Measurements from ENCODE around the gene MYO1A. TPM values are rescaled to one million over a fixed set of nuclear protein-coding genes. Genes with fewer than 3 reads are reported as not detected.

The MYO1A gene
- polyA plus RNA-seq, 1 donor from 2014 or later = not detected

- peaks cover 2% of the 10 kb centered on the region for H3K36me3 Mint-ChIP-seq
- H3K4me1 Mint-ChIP-seq = peaks cover 23 to 36% (median 34%) of the 10 kb centered on the region in 3 donors
These were observed 43.0 kb downstream of the MYO1A start for GRCh38 chr12:57006809-57007475.

DNA sequence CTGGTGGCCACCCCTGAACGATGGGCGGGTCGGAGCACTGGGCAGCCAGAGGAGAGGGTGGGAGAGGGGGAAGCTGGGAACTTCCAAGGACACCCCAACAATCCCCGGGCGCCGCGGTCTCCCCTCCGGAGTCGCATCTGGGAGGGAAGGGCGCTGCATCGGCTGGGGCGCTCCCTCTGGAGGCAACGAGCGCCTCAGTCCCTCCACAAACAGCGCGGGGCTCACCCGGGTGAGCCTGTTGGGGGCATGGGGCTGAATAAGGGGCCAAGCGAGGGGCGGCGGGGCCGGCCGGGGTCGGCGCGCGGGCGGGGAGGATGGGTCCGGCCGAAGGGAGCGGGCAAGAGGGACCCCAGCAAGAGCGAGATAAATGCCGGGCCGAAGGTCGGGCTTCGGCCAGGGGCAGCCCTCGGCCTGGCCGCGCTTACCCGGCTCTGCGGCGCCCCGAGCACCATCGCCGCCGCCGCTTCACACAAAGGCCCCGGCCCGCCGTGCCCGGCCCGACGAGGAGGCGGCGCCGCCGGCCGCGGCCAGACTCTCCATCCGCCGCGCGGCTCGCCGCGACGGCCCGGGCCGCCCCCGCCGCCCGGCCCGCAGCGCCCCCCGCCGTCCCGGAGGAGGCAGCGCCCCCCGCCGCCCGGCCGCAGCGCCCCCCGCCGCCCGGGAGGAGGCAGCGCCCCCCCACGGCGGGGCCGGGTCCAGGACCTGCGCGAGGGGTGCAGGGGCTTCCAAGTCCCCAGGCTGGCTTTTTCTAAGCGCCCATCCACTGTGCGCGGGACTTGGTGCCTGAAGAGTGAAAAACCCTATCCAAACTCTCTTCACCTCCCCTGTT, 43.7 kb downstream of the MYO1A start, which contains the start of gene ZBTB39:
Gene ZBTB39, minus strand, starts transcription at position 567 of the 829 bp plus-strand sequence. CDS start 1,629 bp downstream, outside the sequence.
- Mint-ChIP-seq H3K36me3 (peaks cover 2% of the 10 kb centered on the region), H3K4me3 (peak within 1 kb of the TSS; percentile 82 to 97 (median 94)), H3K27ac (peak within 1 kb of the TSS; percentile 73 to 93 (median 74)), H3K4me1 (peaks cover 18 to 36% (median 33%) of the 10 kb centered on the region in 3 donors), H3K9me3 (no peaks in the 10 kb centered on the region), H3K27me3 (no peaks in the 10 kb centered on the region)

More at GRCh38 chr12:57006809-57007475, 43.0 kb downstream of the MYO1A start:
- Mint-ChIP-seq H3K9me3 (no peaks in the 10 kb centered on the region), H3K27me3 (no peaks in the 10 kb centered on the region), H3K27ac (peak overlapping the region; percentile 53 to 84 (median 74)), H3K4me3 (peak overlapping the region; percentile 77 to 93 (median 87))

- H3K36me3 Mint-ChIP-seq = peaks cover 2% of the 10 kb centered on the region
These were observed 45.3 kb downstream of the MYO1A start for GRCh38 chr12:57004651-57005050.

DNA sequence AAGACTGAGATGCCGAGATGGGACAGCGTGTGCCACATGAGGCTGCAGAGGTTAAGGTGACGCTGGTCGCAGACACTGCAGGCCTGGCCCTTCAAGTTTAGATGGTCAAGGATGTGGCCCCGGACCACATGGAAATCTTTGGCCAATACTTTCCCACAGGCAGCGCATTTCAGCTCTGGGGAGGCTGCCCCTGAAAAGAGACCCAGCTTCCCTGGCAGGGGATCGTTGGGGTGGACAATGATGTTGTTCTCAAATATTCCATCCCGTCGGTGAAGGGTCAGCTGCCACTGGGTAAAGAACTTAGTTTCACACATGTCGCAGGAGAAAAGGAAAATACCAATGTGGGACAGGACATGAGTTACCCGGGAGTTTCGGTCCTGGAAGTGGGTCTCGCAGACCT, 46.5 kb downstream of the MYO1A start:
- H3K9me3 Mint-ChIP-seq = no peaks in the 10 kb centered on the region
- H3K4me3 Mint-ChIP-seq = peak overlapping the region in 2 of 4 donors; percentile 60 to 82
- H3K4me1 Mint-ChIP-seq = peaks cover 24 to 56% (median 43%) of the 10 kb centered on the region in 3 donors
- H3K27me3 Mint-ChIP-seq = no peaks in the 10 kb centered on the region
- peaks cover 4% of the 10 kb centered on the region for H3K36me3 Mint-ChIP-seq
- no peak overlapping the region for H3K27ac Mint-ChIP-seq

More at GRCh38 chr12:57004651-57005050, 45.3 kb downstream of the MYO1A start:
- peaks cover 19 to 47% (median 34%) of the 10 kb centered on the region in 3 donors for H3K4me1 Mint-ChIP-seq
- no peaks in the 10 kb centered on the region for H3K9me3 Mint-ChIP-seq
- peak overlapping the region in 3 of 4 donors; percentile 25 to 97 (median 82) for H3K4me3 Mint-ChIP-seq
- H3K27ac Mint-ChIP-seq = no peak overlapping the region
- no peaks in the 10 kb centered on the region for H3K27me3 Mint-ChIP-seq

- Mint-ChIP-seq H3K4me3 (peak overlapping the region in 2 of 4 donors; percentile 39 to 64), H3K36me3 (peaks cover 4% of the 10 kb centered on the region), H3K27me3 (no peaks in the 10 kb centered on the region), H3K27ac (peak overlapping the region in 2 of 3 donors; percentile 26 to 29), H3K9me3 (no peaks in the 10 kb centered on the region), H3K4me1 (peaks cover 22 to 45% (median 29%) of the 10 kb centered on the region in 3 donors)
These were observed 48.5 kb downstream of the MYO1A start for GRCh38 chr12:57001448-57001906.

- no peak overlapping the region for H3K4me3 Mint-ChIP-seq
- H3K4me1 Mint-ChIP-seq = peaks cover 18 to 42% (median 23%) of the 10 kb centered on the region in 3 donors
- H3K9me3 Mint-ChIP-seq = no peaks in the 10 kb centered on the region
- H3K36me3 Mint-ChIP-seq = peaks cover 7% of the 10 kb centered on the region
- peak overlapping the region in 1 of 3 donors; percentile 78 for H3K27ac Mint-ChIP-seq
- H3K27me3 Mint-ChIP-seq = no peaks in the 10 kb centered on the region
These were observed 49.5 kb downstream of the MYO1A start for GRCh38 chr12:57000393-57000792.

GRCh38 chr12:56999456-56999855, 50.5 kb downstream of the MYO1A start:
- H3K36me3 Mint-ChIP-seq = peaks cover 7% of the 10 kb centered on the region
- no peaks in the 10 kb centered on the region for H3K27me3 Mint-ChIP-seq
- H3K4me3 Mint-ChIP-seq = peak overlapping the region in 3 of 4 donors; percentile 50 to 77 (median 63)
- H3K27ac Mint-ChIP-seq = peak overlapping the region; percentile 41 to 74 (median 61)
- H3K9me3 Mint-ChIP-seq = no peaks in the 10 kb centered on the region
- H3K4me1 Mint-ChIP-seq = peaks cover 11 to 35% (median 16%) of the 10 kb centered on the region in 3 donors

GRCh38 chr12:56998981-56999380, 50.9 kb downstream of the MYO1A start:
- peaks cover 7% of the 10 kb centered on the region for H3K36me3 Mint-ChIP-seq
- no peaks in the 10 kb centered on the region for H3K27me3 Mint-ChIP-seq
- H3K4me1 Mint-ChIP-seq = peaks cover 11 to 30% (median 16%) of the 10 kb centered on the region in 3 donors
- no peaks in the 10 kb centered on the region for H3K9me3 Mint-ChIP-seq
- H3K4me3 Mint-ChIP-seq = peak overlapping the region in 3 of 4 donors; percentile 50 to 77 (median 63)
- H3K27ac Mint-ChIP-seq = peak overlapping the region; percentile 41 to 74 (median 61)

DNA sequence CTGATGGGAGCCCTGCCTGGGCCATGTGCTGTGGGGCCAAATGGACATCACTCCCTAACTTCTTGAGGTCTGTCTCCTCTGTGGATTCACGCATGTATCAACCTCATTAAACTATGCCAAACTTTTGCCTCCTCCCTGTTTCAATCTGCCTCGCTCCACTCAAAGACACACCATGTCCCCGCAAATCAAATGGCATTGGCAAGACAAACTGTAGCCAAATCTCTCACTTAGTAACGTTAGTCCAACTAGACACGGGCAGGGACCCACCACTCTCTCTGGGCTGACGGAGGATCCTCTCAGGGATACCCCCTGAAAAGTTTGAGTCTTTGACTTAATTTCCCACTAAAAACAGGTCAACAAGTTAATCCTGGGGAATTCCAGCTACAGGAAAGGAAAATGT, 51.6 kb downstream of the MYO1A start:
- Mint-ChIP-seq H3K36me3 (peaks cover 7% of the 10 kb centered on the region), H3K27ac (no peak overlapping the region), H3K9me3 (no peaks in the 10 kb centered on the region), H3K4me3 (peak overlapping the region in 1 of 4 donors; percentile 9), H3K27me3 (no peaks in the 10 kb centered on the region), H3K4me1 (peaks cover 11 to 29% (median 16%) of the 10 kb centered on the region in 3 donors)

- Mint-ChIP-seq H3K27ac (no peak overlapping the region), H3K4me3 (no peak overlapping the region), H3K9me3 (no peaks in the 10 kb centered on the region), H3K4me1 (peaks cover 13 to 31% (median 22%) of the 10 kb centered on the region in 3 donors), H3K27me3 (no peaks in the 10 kb centered on the region), H3K36me3 (peaks cover 7% of the 10 kb centered on the region)
These were observed 53.0 kb downstream of the MYO1A start for GRCh38 chr12:56996793-56997545.

DNA sequence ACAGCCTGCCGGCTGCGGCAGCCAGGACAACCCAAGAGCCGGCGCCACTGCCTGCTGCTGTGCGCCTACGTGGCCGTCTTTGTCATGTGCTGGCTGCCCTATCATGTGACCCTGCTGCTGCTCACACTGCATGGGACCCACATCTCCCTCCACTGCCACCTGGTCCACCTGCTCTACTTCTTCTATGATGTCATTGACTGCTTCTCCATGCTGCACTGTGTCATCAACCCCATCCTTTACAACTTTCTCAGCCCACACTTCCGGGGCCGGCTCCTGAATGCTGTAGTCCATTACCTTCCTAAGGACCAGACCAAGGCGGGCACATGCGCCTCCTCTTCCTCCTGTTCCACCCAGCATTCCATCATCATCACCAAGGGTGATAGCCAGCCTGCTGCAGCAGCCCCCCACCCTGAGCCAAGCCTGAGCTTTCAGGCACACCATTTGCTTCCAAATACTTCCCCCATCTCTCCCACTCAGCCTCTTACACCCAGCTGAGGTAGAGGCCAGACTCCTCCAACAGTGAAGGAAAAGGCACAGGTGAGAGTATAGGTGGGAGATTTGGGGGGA, 53.9 kb downstream of the MYO1A start:
- no peaks in the 10 kb centered on the region for H3K9me3 Mint-ChIP-seq
- H3K36me3 Mint-ChIP-seq = peaks cover 7% of the 10 kb centered on the region
- H3K27me3 Mint-ChIP-seq = no peaks in the 10 kb centered on the region
- H3K4me3 Mint-ChIP-seq = no peak overlapping the region
- peaks cover 15 to 30% (median 19%) of the 10 kb centered on the region in 3 donors for H3K4me1 Mint-ChIP-seq
- H3K27ac Mint-ChIP-seq = peak overlapping the region in 1 of 3 donors; percentile 19

GRCh38 chr12:56995201-56995929, 54.6 kb downstream of the MYO1A start:
- Mint-ChIP-seq H3K9me3 (no peaks in the 10 kb centered on the region), H3K4me1 (peaks cover 15 to 26% (median 19%) of the 10 kb centered on the region in 3 donors), H3K4me3 (peak overlapping the region in 1 of 4 donors; percentile 39), H3K36me3 (peaks cover 7% of the 10 kb centered on the region), H3K27ac (no peak overlapping the region), H3K27me3 (no peaks in the 10 kb centered on the region)

GRCh38 chr12:56994231-56994746, 55.6 kb downstream of the MYO1A start:
- no peak overlapping the region for H3K27ac Mint-ChIP-seq
- peaks cover 7% of the 10 kb centered on the region for H3K36me3 Mint-ChIP-seq
- H3K27me3 Mint-ChIP-seq = no peaks in the 10 kb centered on the region
- no peak overlapping the region for H3K4me3 Mint-ChIP-seq
- H3K4me1 Mint-ChIP-seq = peaks cover 15 to 19% (median 18%) of the 10 kb centered on the region in 3 donors
- no peaks in the 10 kb centered on the region for H3K9me3 Mint-ChIP-seq

Measured in IgD-negative memory B cell (primary cell).